T-helper 17 cell (primary cell): ENCODE data around the gene CROCC. TPM values are rescaled to one million over a fixed set of nuclear protein-coding genes. Genes with fewer than 3 reads are reported as not detected.
"Not testable (repeated sequence)": the region's sequence is repeated elsewhere in the genome, so short reads cannot be mapped to it uniquely, and the experiment has no call there.

Experiments
- ATAC-seq: fragments of 150-1000 bp; cut with Tn5 transposase; 2 replicates; pipeline ENCODE4 v1.10.0; 2021; ENCODE audit warnings: mild to moderate bottlenecking, moderate library complexity
- DNase-seq, 3 donors: peaks; one replicate each; pipeline versions ENCODE4 v3.0.0 to v3.0.0-alpha.2; 2020 to 2021
- H3K9me3 ChIP-seq: one replicate; pipeline ENCODE4 v1.7.0; 2013; ENCODE audit warnings: low read length, mild to moderate bottlenecking; ENCODE audit not compliant: control insufficient read depth, poor library complexity, severe bottlenecking
- H3K27ac Mint-ChIP-seq: one replicate; pipeline ENCODE4 v1.8.0; 2022; ENCODE audit warnings: mild to moderate bottlenecking, moderate library complexity, mixed read lengths
- H3K27me3 Mint-ChIP-seq: one replicate; pipeline ENCODE4 v1.8.0; 2022; ENCODE audit warnings: mixed read lengths
- H3K36me3 Mint-ChIP-seq: one replicate; pipeline ENCODE4 v1.8.0; 2022; ENCODE audit warnings: low read depth, mixed read lengths
- H3K4me1 Mint-ChIP-seq: one replicate; pipeline ENCODE4 v1.8.0; 2022; ENCODE audit warnings: mild to moderate bottlenecking, mixed read lengths
- H3K4me3 Mint-ChIP-seq: one replicate; pipeline ENCODE4 v1.8.0; 2022; ENCODE audit warnings: mild to moderate bottlenecking, moderate library complexity, mixed read lengths
- total RNA-seq, 4 donors: library from RNA in 2 of 4; stranded (reverse) in 2 of 4; gene quantifications; one replicate each; pipeline ENCODE4 v1.2.3 and lab custom pipeline; 2022 to 2026

Gene CROCC
- total RNA-seq, 2 donors from 2014 or later, result 52.4 to 55.9 TPM

- not testable (repeated sequence) for H3K4me1 Mint-ChIP-seq, H3K27ac Mint-ChIP-seq, ATAC-seq, H3K27me3 Mint-ChIP-seq, H3K4me3 Mint-ChIP-seq, H3K9me3 ChIP-seq, DNase-seq
- H3K36me3 Mint-ChIP-seq, result peaks cover 11% of the 10 kb centered on the region
Observed at GRCh38 chr1:16946185-16946584, 24.5 kb downstream of the CROCC start.

DNA sequence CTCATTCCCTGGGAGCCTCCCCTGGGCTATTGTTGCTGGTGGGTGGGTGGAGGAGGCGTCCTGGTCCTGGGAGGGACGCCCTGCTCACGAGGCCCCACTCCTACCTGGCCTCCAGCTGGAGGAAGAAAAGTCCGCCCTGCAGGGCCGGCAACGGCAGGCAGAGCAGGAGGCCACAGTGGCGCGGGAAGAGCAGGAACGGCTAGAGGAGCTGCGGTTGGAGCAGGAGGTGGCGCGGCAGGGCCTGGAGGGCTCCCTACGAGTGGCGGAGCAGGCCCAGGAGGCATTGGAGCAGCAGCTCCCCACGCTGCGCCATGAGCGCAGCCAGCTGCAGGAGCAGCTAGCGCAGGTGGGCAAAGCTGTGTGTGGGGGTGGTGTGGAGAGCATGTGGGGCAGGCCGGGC, 24.9 kb downstream of the CROCC start:
- H3K4me1 Mint-ChIP-seq, result no peaks in the 10 kb centered on the region
- H3K27me3 Mint-ChIP-seq, result no peaks in the 10 kb centered on the region
- H3K9me3 ChIP-seq, result no peaks in the 10 kb centered on the region
- no peak for DNase-seq
- no peak overlapping the region for H3K27ac Mint-ChIP-seq
- no peak for ATAC-seq
- H3K4me3 Mint-ChIP-seq, result no peak overlapping the region
- H3K36me3 Mint-ChIP-seq, result peaks cover 11% of the 10 kb centered on the region

GRCh38 chr1:16948282-16948891, 26.7 kb downstream of the CROCC start:
- not testable (repeated sequence) for ATAC-seq, H3K27ac Mint-ChIP-seq, H3K4me3 Mint-ChIP-seq, DNase-seq, H3K27me3 Mint-ChIP-seq, H3K4me1 Mint-ChIP-seq, H3K9me3 ChIP-seq
- peaks cover 11% of the 10 kb centered on the region for H3K36me3 Mint-ChIP-seq

GRCh38 chr1:16949026-16949425, 27.3 kb downstream of the CROCC start:
- not testable (repeated sequence) for H3K4me3 Mint-ChIP-seq, H3K9me3 ChIP-seq, DNase-seq, ATAC-seq, H3K4me1 Mint-ChIP-seq, H3K27me3 Mint-ChIP-seq, H3K36me3 Mint-ChIP-seq, H3K27ac Mint-ChIP-seq

- not testable (repeated sequence) for H3K9me3 ChIP-seq, H3K36me3 Mint-ChIP-seq, ATAC-seq, H3K27me3 Mint-ChIP-seq, H3K4me1 Mint-ChIP-seq, DNase-seq
- peak overlapping the region; percentile 45 for H3K27ac Mint-ChIP-seq
- peak overlapping the region; percentile 50 for H3K4me3 Mint-ChIP-seq
Observed at GRCh38 chr1:16952376-16952775, 30.6 kb downstream of the CROCC start.

DNA sequence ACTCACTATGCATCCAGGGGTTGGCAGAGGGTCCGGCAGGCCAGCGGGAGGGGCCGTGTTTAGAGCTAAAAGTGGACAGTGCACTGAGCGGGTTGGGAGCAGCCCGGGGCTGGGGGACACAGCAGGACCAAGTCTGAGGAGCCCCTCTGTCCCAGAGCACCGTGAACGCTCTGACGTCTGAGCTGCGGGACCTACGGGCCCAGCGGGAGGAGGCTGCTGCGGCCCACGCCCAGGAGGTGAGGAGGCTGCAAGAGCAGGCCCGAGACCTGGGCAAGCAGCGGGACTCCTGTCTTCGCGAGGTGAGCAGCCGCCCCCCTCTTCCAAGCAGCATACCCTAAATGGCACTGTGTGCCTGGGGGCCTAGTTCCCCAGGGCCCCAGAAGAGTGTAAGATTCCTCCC, 32.8 kb downstream of the CROCC start:
- Mint-ChIP-seq H3K27ac (no peak overlapping the region), H3K27me3 (no peaks in the 10 kb centered on the region), H3K36me3 (no peaks in the 10 kb centered on the region), H3K4me1 (peaks cover 4% of the 10 kb centered on the region), H3K4me3 (no peak overlapping the region)
- ATAC-seq, result no peak
- no peak for DNase-seq
- H3K9me3 ChIP-seq, result no peaks in the 10 kb centered on the region

DNA sequence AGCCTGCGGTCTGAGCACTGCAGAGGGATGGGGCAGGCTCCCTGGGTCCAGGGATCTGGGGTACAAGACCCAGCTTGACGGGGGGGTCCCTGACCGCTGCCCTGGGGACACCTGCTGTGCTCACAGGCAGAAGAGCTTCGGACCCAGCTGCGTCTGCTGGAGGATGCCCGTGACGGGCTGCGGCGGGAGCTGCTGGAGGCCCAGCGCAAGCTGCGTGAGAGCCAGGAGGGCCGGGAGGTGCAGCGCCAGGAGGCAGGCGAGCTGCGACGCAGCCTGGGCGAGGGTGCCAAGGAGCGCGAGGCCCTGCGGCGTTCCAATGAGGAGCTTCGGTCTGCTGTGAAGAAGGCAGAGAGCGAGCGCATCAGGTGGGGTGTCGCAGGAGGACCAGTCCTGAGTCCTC, 33.5 kb downstream of the CROCC start:
- H3K4me3 Mint-ChIP-seq, result no peak overlapping the region
- H3K27ac Mint-ChIP-seq, result no peak overlapping the region
- no peak for ATAC-seq
- H3K4me1 Mint-ChIP-seq, result peaks cover 4% of the 10 kb centered on the region
- DNase-seq, result no peak
- H3K9me3 ChIP-seq, result no peaks in the 10 kb centered on the region
- H3K36me3 Mint-ChIP-seq, result no peaks in the 10 kb centered on the region
- no peaks in the 10 kb centered on the region for H3K27me3 Mint-ChIP-seq

GRCh38 chr1:16956775-16957174, 35.0 kb downstream of the CROCC start:
- Mint-ChIP-seq H3K27ac (no peak overlapping the region), H3K27me3 (no peaks in the 10 kb centered on the region), H3K4me3 (no peak overlapping the region), H3K4me1 (peaks cover 7% of the 10 kb centered on the region), H3K36me3 (no peaks in the 10 kb centered on the region)
- ATAC-seq (no peak), DNase-seq (no peak)
- no peaks in the 10 kb centered on the region for H3K9me3 ChIP-seq

- H3K4me1 Mint-ChIP-seq, result peaks cover 7% of the 10 kb centered on the region
- H3K27ac Mint-ChIP-seq, result no peak overlapping the region
- H3K4me3 Mint-ChIP-seq, result no peak overlapping the region
- DNase-seq (no peak), ATAC-seq (no peak)
- H3K27me3 Mint-ChIP-seq, result no peaks in the 10 kb centered on the region
- no peaks in the 10 kb centered on the region for H3K9me3 ChIP-seq
- H3K36me3 Mint-ChIP-seq, result no peaks in the 10 kb centered on the region
Observed at GRCh38 chr1:16957731-16958130, 36.0 kb downstream of the CROCC start.

- Mint-ChIP-seq H3K4me3 (no peak overlapping the region), H3K27ac (no peak overlapping the region), H3K27me3 (no peaks in the 10 kb centered on the region), H3K4me1 (peaks cover 8% of the 10 kb centered on the region), H3K36me3 (no peaks in the 10 kb centered on the region)
- ATAC-seq (no peak), DNase-seq (no peak)
- H3K9me3 ChIP-seq, result no peaks in the 10 kb centered on the region
Observed at GRCh38 chr1:16958475-16958874, 36.7 kb downstream of the CROCC start.

DNA sequence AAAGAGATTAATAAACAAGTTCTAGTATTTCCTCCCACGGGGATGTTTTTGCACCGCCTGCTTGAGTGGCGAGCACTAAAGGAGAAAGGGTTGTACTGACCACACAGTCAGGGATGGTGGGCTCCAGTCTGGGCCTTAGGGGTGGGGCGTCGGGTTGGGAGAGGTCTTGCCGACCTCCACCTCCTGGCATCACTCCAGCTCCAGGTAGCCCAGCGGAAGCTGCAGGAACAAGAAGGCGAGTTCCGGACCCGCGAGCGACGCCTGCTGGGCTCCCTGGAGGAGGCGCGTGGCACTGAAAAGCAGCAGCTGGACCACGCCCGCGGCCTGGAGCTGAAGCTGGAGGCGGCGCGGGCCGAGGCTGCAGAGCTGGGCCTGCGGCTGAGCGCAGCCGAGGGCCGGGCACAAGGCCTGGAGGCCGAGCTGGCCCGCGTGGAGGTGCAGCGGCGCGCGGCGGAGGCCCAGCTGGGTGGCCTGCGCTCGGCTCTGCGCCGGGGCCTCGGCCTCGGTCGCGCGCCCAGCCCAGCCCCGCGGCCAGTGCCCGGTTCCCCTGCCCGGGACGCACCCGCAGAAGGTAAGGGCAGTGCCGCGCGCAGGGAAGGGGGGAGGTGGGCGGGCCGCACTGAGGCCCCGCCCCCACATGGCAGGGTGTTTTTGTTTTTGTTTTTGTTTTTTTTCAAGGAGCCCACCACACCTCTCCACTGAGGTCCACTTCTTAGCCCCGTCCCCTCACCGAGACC, 39.0 kb downstream of the CROCC start:
- DNase-seq (peak; percentile 65 to 71 (median 66)), ATAC-seq (peak; percentile 94)
- H3K9me3 ChIP-seq, result no peaks in the 10 kb centered on the region
- Mint-ChIP-seq H3K4me3 (peak overlapping the region; percentile 89), H3K27me3 (no peaks in the 10 kb centered on the region), H3K27ac (peak overlapping the region; percentile 89), H3K4me1 (peaks cover 12% of the 10 kb centered on the region), H3K36me3 (no peaks in the 10 kb centered on the region)

DNA sequence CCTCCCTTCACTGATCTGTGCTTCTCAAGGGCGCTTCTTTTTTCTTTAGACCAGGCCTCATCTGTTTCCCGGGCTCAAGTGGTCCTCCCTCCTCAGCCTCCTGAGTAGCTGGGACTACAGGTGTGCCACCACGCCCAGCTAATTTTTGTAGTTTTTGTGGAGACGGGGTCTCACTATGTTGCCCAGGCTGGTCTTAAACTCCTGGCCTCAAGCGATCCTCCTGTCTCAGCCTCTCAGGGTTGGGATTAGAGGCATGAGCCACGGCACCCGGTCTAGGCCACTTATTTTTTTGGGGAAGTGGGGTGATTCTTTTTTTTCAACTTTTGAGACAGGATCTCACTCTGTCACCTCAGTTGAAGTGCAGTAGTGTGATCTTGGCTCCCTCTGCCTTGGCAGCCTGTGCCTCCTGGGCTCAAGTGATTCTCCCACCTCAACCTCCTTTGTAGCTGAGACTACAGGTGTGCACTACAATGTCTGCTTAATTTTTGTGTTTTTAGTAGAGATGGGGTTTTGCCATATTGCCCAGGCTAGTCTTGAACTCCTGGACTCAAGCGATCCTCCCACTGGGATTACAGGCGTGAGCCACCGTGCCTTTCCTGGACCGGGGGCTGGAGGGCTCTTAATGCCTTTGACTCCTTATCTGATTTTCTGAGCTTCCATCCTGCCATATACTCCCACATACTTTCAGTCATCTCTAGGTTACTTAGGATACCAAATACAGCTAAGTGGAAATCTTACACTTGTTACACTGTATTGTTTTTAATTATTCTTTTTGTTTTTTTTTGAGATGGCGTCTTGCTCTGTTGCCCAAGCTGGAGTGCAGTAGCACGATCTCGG, 39.8 kb downstream of the CROCC start:
- DNase-seq (no peak), ATAC-seq (no peak)
- Mint-ChIP-seq H3K27me3 (no peaks in the 10 kb centered on the region), H3K4me1 (peaks cover 14% of the 10 kb centered on the region), H3K36me3 (no peaks in the 10 kb centered on the region), H3K4me3 (peak overlapping the region; percentile 85), H3K27ac (peak overlapping the region; percentile 77)
- H3K9me3 ChIP-seq, result no peaks in the 10 kb centered on the region

- not testable (repeated sequence) for ATAC-seq, H3K27ac Mint-ChIP-seq
Observed at GRCh38 chr1:16964169-16964568, 42.4 kb downstream of the CROCC start.

More at GRCh38 chr1:16964169-16964568, 42.4 kb downstream of the CROCC start:
- not testable (repeated sequence) for H3K36me3 Mint-ChIP-seq, H3K27me3 Mint-ChIP-seq, H3K9me3 ChIP-seq, DNase-seq, H3K4me3 Mint-ChIP-seq
- peaks cover 14% of the 10 kb centered on the region for H3K4me1 Mint-ChIP-seq
